ENCODE results near the gene CCDC59.
"Not testable (repeated sequence)": the region's sequence is repeated elsewhere in the genome, so short reads cannot be mapped to it uniquely, and the experiment has no call there.

The CCDC59 gene, protein sequence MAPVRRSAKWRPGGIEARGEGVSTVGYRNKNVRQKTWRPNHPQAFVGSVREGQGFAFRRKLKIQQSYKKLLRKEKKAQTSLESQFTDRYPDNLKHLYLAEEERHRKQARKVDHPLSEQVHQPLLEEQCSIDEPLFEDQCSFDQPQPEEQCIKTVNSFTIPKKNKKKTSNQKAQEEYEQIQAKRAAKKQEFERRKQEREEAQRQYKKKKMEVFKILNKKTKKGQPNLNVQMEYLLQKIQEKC

DNA sequence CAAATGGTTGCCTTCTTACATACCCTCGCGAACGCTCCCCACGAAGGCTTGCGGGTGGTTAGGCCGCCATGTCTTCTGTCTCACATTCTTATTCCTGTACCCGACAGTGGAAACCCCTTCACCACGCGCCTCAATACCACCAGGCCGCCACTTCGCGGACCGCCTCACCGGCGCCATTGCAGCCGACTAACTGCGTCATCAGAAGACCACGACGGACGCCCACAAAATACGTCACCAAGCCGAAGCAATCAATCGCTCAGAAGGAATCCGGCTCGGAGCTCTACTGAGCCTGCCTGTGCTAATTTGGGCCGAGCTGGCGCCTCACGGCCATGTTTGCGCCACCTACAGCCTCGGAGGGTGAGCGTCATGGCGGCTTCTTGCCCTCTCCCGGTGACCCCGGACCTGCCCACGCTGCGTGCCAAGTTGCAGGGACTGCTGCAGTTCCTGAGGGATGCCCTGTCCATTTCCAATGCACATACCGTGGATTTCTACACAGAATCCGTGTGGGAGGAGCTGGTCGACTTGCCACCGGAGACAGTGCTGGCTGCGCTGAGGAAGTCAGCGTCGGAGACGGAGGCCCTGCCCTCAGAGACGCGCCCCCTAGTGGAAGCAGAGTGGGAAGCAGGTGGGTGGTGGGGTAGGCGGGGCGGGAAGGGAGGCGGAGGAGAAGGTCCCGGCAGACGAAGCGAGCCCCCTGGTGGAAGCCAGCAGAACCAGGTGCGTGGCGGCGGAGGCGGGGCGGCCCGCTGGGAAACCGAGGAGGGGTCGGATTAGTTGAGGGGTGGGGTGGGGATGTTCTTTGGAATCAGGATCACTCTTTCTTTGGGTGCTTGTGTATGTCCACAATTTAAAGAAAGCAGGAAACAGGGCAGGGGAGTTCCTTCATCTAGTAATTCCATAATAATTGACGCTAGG lies at the start of gene CCDC59, which contains the start of gene METTL25:
Gene CCDC59 (minus strand): TSS at position 188 of the 915 bp plus-strand sequence. CDS start 11 bp downstream, at position 177.
Gene METTL25 (plus strand): TSS at position 330 of the 915 bp plus-strand sequence. CDS start 37 bp downstream, at position 367.
- DNase-seq: peak; percentile 97

DNA sequence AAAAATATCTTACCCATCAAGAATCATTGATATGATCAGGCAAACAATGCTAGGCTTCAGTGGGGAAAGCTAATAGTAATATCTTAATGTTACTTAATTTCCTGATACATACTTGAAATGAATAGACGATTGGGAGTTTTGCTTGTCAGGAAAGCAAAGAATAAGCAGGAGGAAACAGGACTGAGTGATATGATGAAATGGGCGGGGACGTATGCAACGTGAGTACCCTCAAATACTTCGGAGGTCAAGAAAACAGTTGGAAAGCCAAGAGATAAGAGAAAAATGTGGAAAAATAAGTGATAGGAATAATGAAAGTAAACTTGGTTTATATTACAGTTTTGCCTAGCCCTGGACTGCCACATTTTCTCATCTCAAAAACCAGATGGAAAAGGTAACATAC lies 49.3 kb upstream of the CCDC59 start:
- no peak for DNase-seq

DNA sequence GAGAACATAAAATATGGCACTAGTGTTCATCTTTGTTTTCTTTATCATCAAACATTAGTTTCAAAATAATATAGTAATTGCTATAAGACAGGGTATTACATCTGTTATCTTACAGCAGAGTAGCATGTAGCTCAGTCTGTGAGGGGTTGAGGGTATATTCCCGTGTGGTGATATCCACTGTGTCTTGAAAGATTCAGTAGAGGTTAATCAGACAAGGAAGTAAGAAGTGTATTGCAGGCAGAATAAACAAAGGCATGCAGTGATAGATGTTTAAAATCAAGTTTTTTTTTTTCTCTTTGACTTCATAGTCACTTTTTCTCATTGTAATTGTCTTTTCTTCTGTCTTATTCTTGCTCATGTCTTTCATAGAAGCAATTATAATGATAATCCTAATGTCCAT lies 48.5 kb upstream of the CCDC59 start:
- DNase-seq: no peak

DNA sequence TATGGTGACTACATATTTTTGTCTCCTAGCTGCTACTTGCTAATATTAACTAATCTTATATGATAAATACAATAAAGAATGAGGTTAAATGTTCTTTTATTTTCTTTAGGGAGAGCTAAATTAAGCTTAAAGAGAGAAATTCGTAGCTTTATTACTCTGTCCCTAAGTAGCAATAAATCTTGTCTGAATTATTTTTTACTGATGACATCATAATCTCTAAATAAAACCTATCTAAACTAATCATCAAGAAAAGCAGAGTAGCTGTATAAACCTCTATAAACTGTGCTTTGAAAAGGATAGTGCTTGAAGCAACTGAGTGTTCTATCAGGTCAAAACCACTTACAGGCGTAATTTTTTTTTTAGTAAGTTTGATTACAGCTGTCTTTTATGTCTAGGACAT lies 42.6 kb upstream of the CCDC59 start:
- DNase-seq: no peak

DNA sequence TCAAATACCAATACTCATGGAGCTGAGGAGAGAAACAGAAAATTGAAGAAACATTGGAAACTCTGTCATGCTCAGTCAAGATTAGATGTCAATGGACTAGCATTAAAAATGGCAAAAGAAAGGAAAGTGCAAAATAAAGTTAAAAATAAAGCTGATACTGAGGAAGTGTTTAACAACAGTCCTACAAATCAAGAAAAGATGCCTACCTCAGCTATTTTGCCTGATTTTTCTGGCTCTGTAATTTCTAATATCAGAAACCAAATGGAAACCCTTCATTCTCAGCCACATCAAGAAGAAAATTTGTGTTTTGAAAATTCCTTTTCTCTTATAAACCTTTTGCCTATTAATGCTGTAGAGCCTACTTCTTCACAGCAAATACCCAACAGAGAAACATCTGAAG lies 40.7 kb upstream of the CCDC59 start:
- DNase-seq: no peak

DNA sequence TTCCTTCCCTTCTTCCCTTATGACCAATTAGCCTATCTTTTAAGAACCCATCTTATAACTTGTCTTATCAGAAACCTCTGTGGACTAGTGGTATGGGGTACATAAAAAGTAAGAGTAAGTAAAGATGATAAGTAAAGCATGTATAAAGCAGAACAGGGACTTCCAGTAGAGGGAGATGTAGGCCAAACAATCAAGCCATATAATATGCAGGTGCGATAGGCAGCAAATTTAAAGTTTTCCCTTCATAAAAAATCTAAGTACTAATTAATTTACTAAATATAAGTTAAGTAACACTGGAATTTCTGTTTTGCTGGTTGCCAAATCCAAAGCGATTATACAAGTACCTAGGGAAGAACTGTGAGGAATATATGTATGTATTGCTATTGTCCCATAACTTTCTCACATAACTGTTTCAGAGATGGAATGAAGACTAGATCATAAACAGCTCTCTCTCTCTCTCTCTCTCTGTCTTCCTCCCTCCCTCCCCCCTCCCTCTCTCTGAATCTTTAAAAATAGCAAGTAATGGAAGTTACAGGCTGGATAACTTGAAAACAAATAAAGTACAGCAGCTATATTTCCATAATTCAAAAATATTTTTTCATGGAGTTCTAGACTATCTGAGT lies 25.9 kb upstream of the CCDC59 start:
- no peak for DNase-seq

DNA sequence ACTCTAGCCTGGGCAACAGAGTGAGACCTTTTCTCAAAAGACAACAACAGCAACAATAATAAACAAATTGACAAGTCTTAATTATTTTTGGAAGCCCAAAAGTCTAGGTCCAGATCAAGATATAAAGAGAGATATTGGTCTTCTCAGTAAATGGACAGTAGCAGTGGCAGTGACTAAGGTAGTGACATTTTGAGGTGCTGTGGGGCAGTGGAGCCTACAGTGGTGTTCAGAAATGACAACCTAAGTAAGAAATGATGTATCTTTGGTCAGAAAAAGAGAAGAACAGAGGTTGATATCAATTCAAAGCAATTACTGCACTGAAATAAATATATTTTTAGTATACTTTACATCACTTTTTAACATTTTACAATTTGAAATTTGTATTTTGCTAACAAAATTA lies 20.8 kb upstream of the CCDC59 start:
- DNase-seq: no peak

DNA sequence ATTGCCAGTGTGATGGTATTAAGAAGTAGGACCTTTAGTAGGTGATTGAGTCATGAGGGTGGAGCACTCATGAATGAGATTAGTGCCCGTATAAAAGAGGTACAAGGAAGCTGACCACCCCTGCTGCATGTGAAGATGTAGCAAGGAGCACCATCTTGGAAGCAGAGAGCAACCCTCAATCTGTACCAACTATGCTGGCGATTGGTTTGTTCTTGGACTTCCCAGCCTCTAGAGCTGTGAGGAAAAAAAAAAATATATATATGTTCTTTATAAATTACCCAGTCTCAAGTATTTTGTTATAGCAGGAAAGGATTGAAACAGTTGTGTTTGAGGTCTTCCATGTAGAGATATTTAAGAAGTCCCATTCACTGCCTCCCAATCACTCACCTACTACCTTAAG lies 17.0 kb upstream of the CCDC59 start:
- DNase-seq: no peak

DNA sequence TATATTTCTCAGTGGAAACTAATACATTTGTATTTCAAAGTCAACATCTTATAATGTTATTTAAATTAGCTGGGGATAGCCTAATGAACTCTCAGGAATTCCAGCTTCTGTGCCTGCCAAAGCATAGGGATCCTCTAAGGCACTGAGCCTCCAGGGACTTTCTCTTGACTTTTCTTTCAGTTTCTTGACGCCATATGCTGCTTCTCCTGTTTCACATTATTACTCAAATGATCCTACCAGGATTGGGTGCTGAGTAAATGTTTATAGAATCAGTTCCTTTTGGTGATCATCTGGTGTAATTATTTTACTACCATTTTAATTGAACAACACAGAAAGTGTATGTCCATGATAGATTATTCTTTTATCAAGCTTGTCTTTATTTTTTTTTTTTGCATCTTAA lies 8.0 kb upstream of the CCDC59 start:
- DNase-seq: no peak

DNA sequence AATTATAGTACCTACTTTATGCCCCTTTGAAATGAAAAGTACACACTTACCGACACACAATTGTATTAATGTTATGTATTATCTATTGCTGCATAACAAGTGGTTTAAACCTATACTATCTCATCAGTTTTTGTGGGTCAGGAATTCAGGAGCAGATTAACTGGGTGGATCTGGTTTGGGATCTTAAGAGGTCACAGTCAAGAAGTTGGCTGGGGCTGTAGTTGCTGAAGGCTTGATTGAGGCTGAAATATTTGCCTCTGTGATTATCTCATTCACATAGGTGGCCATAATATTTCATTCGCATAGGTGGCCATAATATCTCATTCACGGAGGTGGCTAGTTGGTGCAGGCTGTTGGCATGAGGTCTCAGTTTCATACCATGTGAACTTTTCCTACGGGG lies 5.8 kb upstream of the CCDC59 start:
- DNase-seq: no peak

DNA sequence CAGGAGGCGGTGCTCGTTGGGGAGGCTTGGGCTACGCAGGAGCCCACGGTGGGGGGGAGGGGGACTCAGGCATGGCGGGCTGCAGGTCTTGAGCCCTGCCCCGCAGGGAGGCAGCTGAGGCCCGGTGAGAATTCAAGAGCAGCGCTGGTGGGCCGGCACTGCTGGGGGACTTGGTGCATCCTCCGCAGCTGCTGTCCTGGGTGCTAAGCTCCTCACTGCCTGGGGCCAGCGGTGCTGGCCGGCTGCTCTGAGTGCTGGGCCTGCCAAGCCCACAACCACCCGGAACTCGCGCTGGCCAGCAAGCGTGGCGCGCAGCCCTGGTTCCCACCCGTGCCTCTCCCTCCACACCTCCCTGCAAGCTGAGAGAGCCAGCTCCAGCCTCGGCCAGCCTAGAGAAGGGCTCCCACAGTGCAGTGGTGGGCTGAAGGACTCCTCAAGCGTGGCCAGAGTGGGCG lies 3.3 kb upstream of the CCDC59 start:
- no peak for DNase-seq

DNA sequence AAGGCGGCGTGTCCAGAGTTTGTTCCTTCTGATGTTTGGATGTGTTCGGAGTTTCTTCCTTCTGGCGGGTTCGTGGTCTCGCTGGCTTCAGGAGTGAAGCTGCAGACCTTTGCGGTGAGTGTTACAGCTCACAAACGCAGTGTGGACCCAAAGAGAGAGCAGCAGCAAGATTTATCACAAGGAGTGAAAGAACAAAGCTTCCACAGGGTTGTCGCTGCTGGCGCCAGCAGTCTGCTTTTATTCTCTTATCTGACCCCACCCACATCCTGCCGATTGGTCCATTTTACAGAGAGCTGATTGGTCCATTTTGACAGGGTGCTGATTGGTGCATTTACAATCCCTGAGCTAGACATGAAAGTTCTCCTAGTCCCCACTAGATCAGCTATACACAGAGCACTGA lies 2.6 kb upstream of the CCDC59 start:
- not testable (repeated sequence) for DNase-seq

DNA sequence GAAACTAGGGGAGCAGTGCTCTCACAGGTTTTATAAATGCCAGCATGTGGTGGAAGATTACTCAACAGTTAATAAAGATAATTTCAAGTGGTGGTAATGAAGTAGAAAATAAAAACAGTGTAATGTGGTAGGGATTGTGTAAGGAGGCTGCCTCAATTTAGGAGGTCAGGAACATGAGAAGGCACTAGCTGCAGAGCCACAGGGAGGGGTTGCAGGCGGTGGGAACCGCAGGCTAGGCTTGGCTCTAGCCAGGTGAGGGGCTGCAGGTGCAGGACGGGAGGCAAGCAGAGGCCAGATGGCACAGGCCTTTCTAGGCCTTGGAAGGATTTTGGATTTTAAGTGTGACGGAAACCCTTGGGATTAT lies 910 bp upstream of the CCDC59 start:
- DNase-seq: peak; percentile 3

DNA sequence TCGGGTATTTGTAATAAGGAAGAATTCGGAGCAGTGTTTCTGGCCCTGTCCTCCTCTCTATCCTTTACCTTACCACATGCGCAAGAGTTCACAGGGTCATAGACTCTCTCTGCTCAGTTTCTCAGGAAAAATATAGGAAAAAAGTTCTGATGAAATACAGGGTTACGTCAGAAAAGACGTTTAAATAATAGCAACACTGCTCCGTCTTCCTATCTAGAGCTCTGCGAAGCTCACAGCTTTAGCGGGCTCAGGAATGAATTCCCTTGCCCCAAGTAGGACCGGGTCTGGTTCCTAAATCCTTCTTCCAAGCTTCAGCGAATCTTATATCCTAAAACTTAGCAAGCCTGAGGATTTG lies 365 bp downstream of the CCDC59 start:
- DNase-seq: no peak

DNA sequence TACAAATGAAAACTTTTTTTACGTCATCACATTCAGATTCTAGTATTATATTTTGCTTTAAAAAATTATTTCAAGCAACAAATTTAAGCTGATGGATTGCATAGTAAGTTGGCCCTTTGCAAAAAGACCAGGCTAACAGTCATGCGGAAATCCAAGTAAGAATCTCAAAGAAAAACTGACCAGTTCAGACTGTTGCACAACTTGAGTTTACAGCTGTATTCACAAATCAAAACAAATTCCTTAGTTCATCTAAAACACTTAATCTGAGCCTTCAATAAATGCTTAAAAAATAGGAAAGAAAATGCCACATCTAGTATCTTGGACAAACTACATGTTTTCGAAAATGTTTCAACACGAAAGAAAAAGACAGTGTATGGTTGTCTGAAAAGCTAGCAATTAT lies 847 bp downstream of the CCDC59 start:
- DNase-seq: no peak

DNA sequence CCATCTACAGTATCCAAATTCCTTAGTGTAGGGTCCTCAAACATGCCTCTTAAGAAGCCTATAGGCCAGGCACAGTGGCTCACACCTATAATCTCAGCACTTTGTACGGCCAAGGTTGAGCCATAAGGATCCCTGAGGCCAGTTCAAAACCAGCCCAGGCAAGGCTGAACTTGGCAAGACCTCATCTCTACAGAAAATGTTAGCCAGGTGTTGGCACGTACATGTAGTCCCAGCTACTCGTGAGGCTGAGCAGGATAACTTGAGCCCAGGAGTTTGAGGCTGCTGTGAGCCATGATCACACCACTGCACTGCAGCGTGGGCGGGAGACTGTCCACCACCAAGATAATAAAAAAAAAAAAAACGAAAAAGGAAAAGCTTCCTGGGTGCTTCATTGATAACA lies 6.8 kb downstream of the CCDC59 start:
- DNase-seq: no peak

DNA sequence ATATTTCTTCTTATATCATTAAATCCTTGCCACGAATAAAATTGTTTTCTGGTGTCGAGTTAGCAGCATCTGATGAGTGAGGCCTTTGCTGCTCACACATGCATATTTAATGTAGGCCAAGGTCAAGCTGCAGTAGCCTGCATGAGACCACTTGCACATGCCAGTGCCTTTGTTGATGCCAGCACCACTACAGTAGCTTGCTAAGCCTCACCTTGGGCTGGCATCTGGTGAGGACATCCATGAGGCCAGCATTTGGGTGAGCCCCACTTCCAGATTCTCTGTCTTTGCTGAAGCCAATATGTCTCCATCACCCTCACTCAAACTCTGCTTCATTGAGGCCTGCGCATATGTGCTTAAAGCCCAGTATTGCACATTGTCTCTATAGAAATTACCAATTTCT lies 8.0 kb downstream of the CCDC59 start:
- no peak for DNase-seq

DNA sequence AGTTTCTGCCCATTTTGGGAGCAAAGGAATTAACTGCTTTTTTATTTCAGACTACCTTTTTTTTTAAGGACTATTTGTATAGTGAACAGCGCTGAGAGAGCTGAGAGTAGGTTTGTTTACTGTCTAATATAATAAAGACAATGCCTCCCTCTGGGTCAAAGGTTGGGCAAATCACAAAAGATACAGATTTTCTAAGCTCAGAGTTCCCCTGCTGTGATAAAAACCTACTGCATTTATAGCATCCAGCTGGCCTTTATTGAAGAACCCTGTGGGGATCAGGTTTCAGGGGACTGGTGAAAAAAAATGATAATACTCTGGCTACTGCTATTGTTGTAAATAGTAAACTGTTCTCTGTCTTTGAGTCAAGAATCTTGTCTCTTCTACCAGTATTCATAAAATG lies 28.7 kb downstream of the CCDC59 start:
- DNase-seq: no peak

DNA sequence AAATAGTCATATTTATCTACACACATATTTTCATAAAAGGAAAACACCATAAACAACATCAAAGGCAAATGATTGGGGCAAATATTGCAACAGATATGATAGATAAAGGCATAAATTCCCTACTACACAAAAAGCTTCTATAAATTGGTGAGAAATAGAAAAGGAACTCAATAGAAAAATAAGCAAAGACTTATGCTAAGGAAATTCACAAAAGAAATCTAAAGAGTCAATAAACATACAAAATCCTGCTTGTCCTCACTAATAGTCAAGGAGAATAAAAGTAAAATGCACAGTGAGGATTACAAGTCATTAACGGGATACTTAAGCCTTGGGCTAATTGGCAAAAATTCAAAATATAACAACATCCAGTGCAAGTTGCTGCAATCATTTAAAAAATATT lies 30.3 kb downstream of the CCDC59 start:
- DNase-seq: no peak

DNA sequence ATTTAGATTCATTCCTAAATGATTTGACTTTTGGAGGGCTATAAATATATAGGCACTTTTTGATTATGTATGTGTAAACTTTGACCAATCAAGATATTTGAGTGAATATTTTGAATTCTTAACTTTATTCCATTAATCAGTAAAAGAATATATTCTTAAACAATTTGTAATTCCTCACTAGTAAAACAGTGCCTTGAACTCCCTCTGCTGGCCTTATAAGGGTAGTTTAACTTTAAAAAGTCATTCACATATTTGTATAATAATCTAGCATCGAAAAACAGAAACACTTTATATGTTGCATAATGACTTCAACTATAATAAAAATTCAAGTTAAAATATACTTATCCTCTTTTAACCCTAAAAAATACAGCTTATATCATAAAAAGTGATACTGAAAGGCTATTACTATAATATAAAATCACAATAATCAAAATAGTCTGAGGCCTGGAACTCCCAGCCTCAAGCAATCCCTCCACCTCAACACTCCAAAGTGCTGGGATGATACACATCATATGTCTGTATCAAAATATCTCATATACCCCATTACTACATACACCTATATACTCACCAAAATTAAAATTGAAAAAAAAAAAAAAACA lies 31.2 kb downstream of the CCDC59 start:
- DNase-seq: peak; percentile 14

DNA sequence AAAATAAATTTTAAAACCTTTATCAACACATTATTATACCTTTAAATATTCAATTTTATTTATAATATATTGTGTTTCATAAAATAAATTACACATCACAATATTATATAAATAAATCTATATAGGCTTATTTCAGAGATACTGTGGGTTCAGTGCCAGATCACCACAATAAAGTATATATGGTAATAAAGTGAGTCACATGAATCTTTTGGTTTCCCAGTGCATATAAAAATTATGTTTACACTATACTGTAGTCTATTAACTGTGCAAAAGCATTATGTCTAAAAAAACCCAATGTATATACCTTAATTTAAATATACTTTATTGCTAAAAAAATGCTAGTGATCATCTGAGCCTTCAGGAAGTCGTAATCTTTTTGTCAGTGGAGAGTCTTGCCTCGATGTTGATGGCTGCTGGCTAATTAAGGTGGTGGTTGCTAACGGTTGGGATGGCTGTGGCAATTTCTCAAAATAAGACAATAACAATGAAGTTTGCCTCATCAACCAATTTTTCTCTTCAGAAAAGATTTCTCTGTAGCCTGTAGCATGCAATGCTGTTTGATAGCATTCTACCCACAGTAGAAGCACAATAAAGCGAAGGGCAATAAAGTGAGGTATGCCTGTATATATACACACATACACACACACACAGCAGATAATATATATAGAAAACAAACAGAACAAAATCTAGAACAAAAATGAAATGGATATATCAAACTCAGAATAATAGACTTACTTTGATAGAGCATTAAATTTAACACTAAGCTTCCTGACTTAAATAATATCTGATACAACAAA lies 32.4 kb downstream of the CCDC59 start:
- no peak for DNase-seq

DNA sequence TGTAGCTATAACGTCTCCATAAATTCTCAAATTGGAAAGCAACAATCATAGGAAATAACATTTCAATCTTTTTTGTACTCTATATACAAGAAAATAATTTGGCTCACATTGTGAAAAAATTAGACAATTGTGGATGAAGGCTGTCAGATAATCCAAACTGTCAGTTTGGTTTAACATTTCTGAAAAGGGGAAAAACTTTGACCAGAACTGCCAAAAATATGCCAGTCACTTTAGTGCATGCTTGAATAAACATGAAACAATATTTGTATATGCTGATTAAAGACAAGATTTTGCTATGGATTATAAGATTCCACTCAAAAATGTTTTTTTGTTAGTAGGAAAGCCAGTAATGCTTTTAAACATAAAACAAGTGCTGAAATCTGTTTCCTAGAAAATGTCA lies 38.9 kb downstream of the CCDC59 start:
- no peak for DNase-seq

Data from activated CD4-positive, alpha-beta T cell treated with anti-CD3 and anti-CD28 coated beads, Interleukin-10, Interleukin-2, amounts not matched to agents 100 ng/mL and 50 ng/mL, durations not matched to agents 16 hours and 8 hours (primary cell).